ENCODE measurements around the gene CCDC54.

Gene CCDC54

GRCh38 chr3:107367353-107367752 is 9.9 kb upstream of the CCDC54 start:
- no peak overlapping the region for H3K4me3 ChIP-seq (ENCODE audit: low read length)

GRCh38 chr3:107368654-107369398 is 8.4 kb upstream of the CCDC54 start:
- H3K4me3 ChIP-seq (ENCODE audit: low read length): no peak overlapping the region

More at GRCh38 chr3:107367353-107367752, 9.9 kb upstream of the CCDC54 start:
- Histone ChIP-seq H3K27ac (ENCODE audit: low read length) (no peak overlapping the region), H3K9ac (ENCODE audit: low read length) (no peak overlapping the region), H3K9me3 (ENCODE audit: control insufficient read depth, low read depth, low read length) (no peaks in the 10 kb centered on the region), H3K36me3 (ENCODE audit: control insufficient read depth, low read depth, low read length) (no peaks in the 10 kb centered on the region), H3K4me1 (ENCODE audit: control insufficient read depth, low read depth, low read length) (peaks cover 15% of the 10 kb centered on the region), H3K27me3 (ENCODE audit: control insufficient read depth, insufficient read depth, low read length) (no peaks in the 10 kb centered on the region)

GRCh38 chr3:107369791-107370190 is 7.4 kb upstream of the CCDC54 start:
- no peaks in the 10 kb centered on the region for H3K36me3 ChIP-seq (ENCODE audit: control insufficient read depth, low read depth, low read length)
- H3K27me3 ChIP-seq (ENCODE audit: control insufficient read depth, insufficient read depth, low read length): no peaks in the 10 kb centered on the region
- H3K9ac ChIP-seq (ENCODE audit: low read length): no peak overlapping the region
- no peaks in the 10 kb centered on the region for H3K9me3 ChIP-seq (ENCODE audit: control insufficient read depth, low read depth, low read length)
- H3K4me3 ChIP-seq (ENCODE audit: low read length): no peak overlapping the region
- H3K4me1 ChIP-seq (ENCODE audit: control insufficient read depth, low read depth, low read length): peaks cover 15% of the 10 kb centered on the region
- H3K27ac ChIP-seq (ENCODE audit: low read length): no peak overlapping the region

More at GRCh38 chr3:107368654-107369398, 8.4 kb upstream of the CCDC54 start:
- no peaks in the 10 kb centered on the region for H3K9me3 ChIP-seq (ENCODE audit: control insufficient read depth, low read depth, low read length)
- no peak overlapping the region for H3K9ac ChIP-seq (ENCODE audit: low read length)
- H3K36me3 ChIP-seq (ENCODE audit: control insufficient read depth, low read depth, low read length): no peaks in the 10 kb centered on the region
- no peak overlapping the region for H3K27ac ChIP-seq (ENCODE audit: low read length)
- H3K4me1 ChIP-seq (ENCODE audit: control insufficient read depth, low read depth, low read length): peaks cover 15% of the 10 kb centered on the region
- H3K27me3 ChIP-seq (ENCODE audit: control insufficient read depth, insufficient read depth, low read length): no peaks in the 10 kb centered on the region

GRCh38 chr3:107370907-107371306 is 6.3 kb upstream of the CCDC54 start:
- Histone ChIP-seq H3K27ac (ENCODE audit: low read length) (no peak overlapping the region), H3K4me3 (ENCODE audit: low read length) (no peak overlapping the region), H3K9me3 (ENCODE audit: control insufficient read depth, low read depth, low read length) (no peaks in the 10 kb centered on the region), H3K9ac (ENCODE audit: low read length) (no peak overlapping the region), H3K27me3 (ENCODE audit: control insufficient read depth, insufficient read depth, low read length) (no peaks in the 10 kb centered on the region), H3K4me1 (ENCODE audit: control insufficient read depth, low read depth, low read length) (peaks cover 15% of the 10 kb centered on the region), H3K36me3 (ENCODE audit: control insufficient read depth, low read depth, low read length) (no peaks in the 10 kb centered on the region)

GRCh38 chr3:107372506-107372905 is 4.7 kb upstream of the CCDC54 start:
- no peak overlapping the region for H3K4me3 ChIP-seq (ENCODE audit: low read length)
- H3K27me3 ChIP-seq (ENCODE audit: control insufficient read depth, insufficient read depth, low read length): no peaks in the 10 kb centered on the region
- no peak overlapping the region for H3K27ac ChIP-seq (ENCODE audit: low read length)

GRCh38 chr3:107373896-107374295 is 3.3 kb upstream of the CCDC54 start:
- Histone ChIP-seq H3K27me3 (ENCODE audit: control insufficient read depth, insufficient read depth, low read length) (no peaks in the 10 kb centered on the region), H3K36me3 (ENCODE audit: control insufficient read depth, low read depth, low read length) (no peaks in the 10 kb centered on the region)

More at GRCh38 chr3:107372506-107372905, 4.7 kb upstream of the CCDC54 start:
- peaks cover 2% of the 10 kb centered on the region for H3K4me1 ChIP-seq (ENCODE audit: control insufficient read depth, low read depth, low read length)
- H3K9me3 ChIP-seq (ENCODE audit: control insufficient read depth, low read depth, low read length): no peaks in the 10 kb centered on the region
- H3K36me3 ChIP-seq (ENCODE audit: control insufficient read depth, low read depth, low read length): no peaks in the 10 kb centered on the region
- no peak overlapping the region for H3K9ac ChIP-seq (ENCODE audit: low read length)

GRCh38 chr3:107375682-107376081 is 1.6 kb upstream of the CCDC54 start:
- Histone ChIP-seq H3K4me3 (ENCODE audit: low read length) (no peak overlapping the region), H3K36me3 (ENCODE audit: control insufficient read depth, low read depth, low read length) (no peaks in the 10 kb centered on the region), H3K27ac (ENCODE audit: low read length) (no peak overlapping the region), H3K4me1 (ENCODE audit: control insufficient read depth, low read depth, low read length) (no peaks in the 10 kb centered on the region), H3K27me3 (ENCODE audit: control insufficient read depth, insufficient read depth, low read length) (no peaks in the 10 kb centered on the region), H3K9me3 (ENCODE audit: control insufficient read depth, low read depth, low read length) (no peaks in the 10 kb centered on the region), H3K9ac (ENCODE audit: low read length) (no peak overlapping the region)

More at GRCh38 chr3:107373896-107374295, 3.3 kb upstream of the CCDC54 start:
- no peak overlapping the region for H3K4me3 ChIP-seq (ENCODE audit: low read length)
- no peaks in the 10 kb centered on the region for H3K4me1 ChIP-seq (ENCODE audit: control insufficient read depth, low read depth, low read length)
- H3K9ac ChIP-seq (ENCODE audit: low read length): no peak overlapping the region
- no peaks in the 10 kb centered on the region for H3K9me3 ChIP-seq (ENCODE audit: control insufficient read depth, low read depth, low read length)
- H3K27ac ChIP-seq (ENCODE audit: low read length): no peak overlapping the region

- Histone ChIP-seq H3K27me3 (ENCODE audit: control insufficient read depth, insufficient read depth, low read length) (no peaks in the 10 kb centered on the region), H3K27ac (ENCODE audit: low read length) (no peak overlapping the region), H3K4me3 (ENCODE audit: low read length) (no peak overlapping the region), H3K9me3 (ENCODE audit: control insufficient read depth, low read depth, low read length) (no peaks in the 10 kb centered on the region), H3K4me1 (ENCODE audit: control insufficient read depth, low read depth, low read length) (peaks cover 24% of the 10 kb centered on the region), H3K36me3 (ENCODE audit: control insufficient read depth, low read depth, low read length) (no peaks in the 10 kb centered on the region), H3K9ac (ENCODE audit: low read length) (no peak overlapping the region)
Measured at GRCh38 chr3:107382631-107383030, 5.4 kb downstream of the CCDC54 start.

- Histone ChIP-seq H3K4me1 (ENCODE audit: control insufficient read depth, low read depth, low read length) (peaks cover 24% of the 10 kb centered on the region), H3K9me3 (ENCODE audit: control insufficient read depth, low read depth, low read length) (no peaks in the 10 kb centered on the region), H3K36me3 (ENCODE audit: control insufficient read depth, low read depth, low read length) (no peaks in the 10 kb centered on the region), H3K4me3 (ENCODE audit: low read length) (no peak overlapping the region), H3K27me3 (ENCODE audit: control insufficient read depth, insufficient read depth, low read length) (no peaks in the 10 kb centered on the region), H3K9ac (ENCODE audit: low read length) (no peak overlapping the region), H3K27ac (ENCODE audit: low read length) (no peak overlapping the region)
Measured at GRCh38 chr3:107384428-107384827, 7.2 kb downstream of the CCDC54 start.

- Histone ChIP-seq H3K9me3 (ENCODE audit: control insufficient read depth, low read depth, low read length) (no peaks in the 10 kb centered on the region), H3K36me3 (ENCODE audit: control insufficient read depth, low read depth, low read length) (no peaks in the 10 kb centered on the region), H3K4me3 (ENCODE audit: low read length) (no peak overlapping the region), H3K4me1 (ENCODE audit: control insufficient read depth, low read depth, low read length) (peaks cover 24% of the 10 kb centered on the region), H3K27ac (ENCODE audit: low read length) (no peak overlapping the region), H3K9ac (ENCODE audit: low read length) (no peak overlapping the region), H3K27me3 (ENCODE audit: control insufficient read depth, insufficient read depth, low read length) (no peaks in the 10 kb centered on the region)
Measured at GRCh38 chr3:107384907-107385306, 7.7 kb downstream of the CCDC54 start.

GRCh38 chr3:107387555-107387954 is 10.3 kb downstream of the CCDC54 start:
- Histone ChIP-seq H3K27ac (ENCODE audit: low read length) (no peak overlapping the region), H3K9me3 (ENCODE audit: control insufficient read depth, low read depth, low read length) (no peaks in the 10 kb centered on the region), H3K27me3 (ENCODE audit: control insufficient read depth, insufficient read depth, low read length) (no peaks in the 10 kb centered on the region), H3K4me3 (ENCODE audit: low read length) (no peak overlapping the region), H3K4me1 (ENCODE audit: control insufficient read depth, low read depth, low read length) (peaks cover 24% of the 10 kb centered on the region), H3K36me3 (ENCODE audit: control insufficient read depth, low read depth, low read length) (no peaks in the 10 kb centered on the region), H3K9ac (ENCODE audit: low read length) (no peak overlapping the region)

- Histone ChIP-seq H3K36me3 (ENCODE audit: control insufficient read depth, low read depth, low read length) (no peaks in the 10 kb centered on the region), H3K27me3 (ENCODE audit: control insufficient read depth, insufficient read depth, low read length) (no peaks in the 10 kb centered on the region), H3K9me3 (ENCODE audit: control insufficient read depth, low read depth, low read length) (no peaks in the 10 kb centered on the region), H3K27ac (ENCODE audit: low read length) (no peak overlapping the region), H3K4me3 (ENCODE audit: low read length) (no peak overlapping the region), H3K9ac (ENCODE audit: low read length) (no peak overlapping the region), H3K4me1 (ENCODE audit: control insufficient read depth, low read depth, low read length) (peaks cover 3% of the 10 kb centered on the region)
Measured at GRCh38 chr3:107392549-107393165, 15.4 kb downstream of the CCDC54 start.
